ENCODE data around the gene DIPK1A. TPM values are rescaled to one million over a fixed set of nuclear protein-coding genes. Genes with fewer than 3 reads are reported as not detected.

Gene DIPK1A
- total RNA-seq, 1 experiment from 2014 or later, result 3.8 TPM

DNA sequence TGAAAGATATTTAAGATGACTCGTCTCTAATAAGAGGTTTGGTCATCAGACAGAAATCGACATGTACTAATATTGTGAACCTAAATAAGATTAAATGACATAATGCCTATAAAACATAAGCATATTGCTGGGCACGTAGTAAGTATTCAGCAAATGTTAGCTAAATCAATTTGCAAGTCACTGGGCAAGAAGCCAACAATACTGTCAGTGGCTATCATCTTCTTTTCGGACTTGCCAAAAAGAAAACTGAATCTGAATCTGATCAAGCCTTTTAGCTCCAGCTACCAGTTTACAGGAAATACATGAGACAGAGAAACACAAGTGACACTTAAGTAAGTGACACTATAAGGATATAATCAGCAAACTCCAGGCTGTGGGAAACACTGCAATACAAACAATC lies 83.5 kb downstream of the DIPK1A start:
- no peak overlapping the region for H3K4me2 ChIP-seq (ENCODE audit: insufficient read depth, insufficient read length, low read length)
- H3K79me2 ChIP-seq (ENCODE audit: insufficient read depth, low read length), result no peaks in the 10 kb centered on the region
- H2AK5ac ChIP-seq (ENCODE audit: insufficient read length, low read length), result no peak overlapping the region
- no peak overlapping the region for H3K4me3 Mint-ChIP-seq
- DNase-seq, result no peak
- no peak overlapping the region for H3K56ac ChIP-seq (ENCODE audit: insufficient read length, low read depth, low read length)
- H3T11ph ChIP-seq (ENCODE audit: low read length), result no peak overlapping the region
- H4K8ac ChIP-seq (replicated peaks; ENCODE audit: insufficient read length, low read depth, low read length), result no peak overlapping the region
- no peak overlapping the region for H2BK120ac ChIP-seq (ENCODE audit: low read depth, low read length, poor library complexity, severe bottlenecking)
- no peaks in the 10 kb centered on the region for H3K27me3 ChIP-seq (ENCODE audit: insufficient read depth, low read length)
- H2BK20ac ChIP-seq (ENCODE audit: low read depth, low read length, poor library complexity, severe bottlenecking), result no peak overlapping the region
- TF ChIP-seq, protein P1, sequence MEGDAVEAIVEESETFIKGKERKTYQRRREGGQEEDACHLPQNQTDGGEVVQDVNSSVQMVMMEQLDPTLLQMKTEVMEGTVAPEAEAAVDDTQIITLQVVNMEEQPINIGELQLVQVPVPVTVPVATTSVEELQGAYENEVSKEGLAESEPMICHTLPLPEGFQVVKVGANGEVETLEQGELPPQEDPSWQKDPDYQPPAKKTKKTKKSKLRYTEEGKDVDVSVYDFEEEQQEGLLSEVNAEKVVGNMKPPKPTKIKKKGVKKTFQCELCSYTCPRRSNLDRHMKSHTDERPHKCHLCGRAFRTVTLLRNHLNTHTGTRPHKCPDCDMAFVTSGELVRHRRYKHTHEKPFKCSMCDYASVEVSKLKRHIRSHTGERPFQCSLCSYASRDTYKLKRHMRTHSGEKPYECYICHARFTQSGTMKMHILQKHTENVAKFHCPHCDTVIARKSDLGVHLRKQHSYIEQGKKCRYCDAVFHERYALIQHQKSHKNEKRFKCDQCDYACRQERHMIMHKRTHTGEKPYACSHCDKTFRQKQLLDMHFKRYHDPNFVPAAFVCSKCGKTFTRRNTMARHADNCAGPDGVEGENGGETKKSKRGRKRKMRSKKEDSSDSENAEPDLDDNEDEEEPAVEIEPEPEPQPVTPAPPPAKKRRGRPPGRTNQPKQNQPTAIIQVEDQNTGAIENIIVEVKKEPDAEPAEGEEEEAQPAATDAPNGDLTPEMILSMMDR (conservative IDR thresholded peaks at IDR 0.05), result no peak
- H3K4me1 Mint-ChIP-seq, result peaks cover 11 to 12% of the 10 kb centered on the region in 2 experiments
- no peaks in the 10 kb centered on the region; a peak in 1 of 7 replicates for H3K36me3 Mint-ChIP-seq (ENCODE audit: insufficient read depth in 1 of 3, low read depth in 3 of 3)
- no peak overlapping the region for H3K9ac ChIP-seq (ENCODE audit: extremely low read depth, insufficient read length, low read length)
- no peak overlapping the region for H3K18ac ChIP-seq (ENCODE audit: insufficient read length, low read depth, low read length)
- no peak overlapping the region for H2BK12ac ChIP-seq (ENCODE audit: insufficient read length, low read depth, low read length)
- no peak overlapping the region for H3K4ac ChIP-seq (ENCODE audit: low read depth, low read length)
- H3K27me3 Mint-ChIP-seq (ENCODE audit: low read depth), result no peaks in the 10 kb centered on the region
- no peaks in the 10 kb centered on the region for H3K9me3 ChIP-seq (ENCODE audit: control insufficient read depth, low read depth, low read length)
- no peak overlapping the region for H4K5ac ChIP-seq (ENCODE audit: insufficient read length, low read depth, low read length)
- no peak overlapping the region for H4K91ac ChIP-seq (ENCODE audit: insufficient read length, low read depth, low read length)
- H3K27ac Mint-ChIP-seq, result no peak overlapping the region
- H3K27ac ChIP-seq (ENCODE audit: insufficient read length, low read depth, low read length), result no peak overlapping the region
- H3K23ac ChIP-seq (ENCODE audit: insufficient read length, low read depth, low read length), result no peak overlapping the region
- H3K9me3 Mint-ChIP-seq, result peaks cover 3 to 4% of the 10 kb centered on the region in 2 experiments; a peak in 1 of 5 replicates
- no peaks in the 10 kb centered on the region for H3K23me2 ChIP-seq (ENCODE audit: insufficient read length, low read depth, low read length, poor library complexity, severe bottlenecking)
- no peaks in the 10 kb centered on the region for H4K20me1 ChIP-seq (ENCODE audit: control insufficient read depth, insufficient read depth, insufficient read length)
- H2BK15ac ChIP-seq (ENCODE audit: low read depth, low read length), result no peak overlapping the region
- H3K4me1 ChIP-seq (ENCODE audit: insufficient read depth, low read length), result no peaks in the 10 kb centered on the region
- WGBS (ENCODE audit: extremely low coverage, insufficient read length, low lambda C conversion rate), result no CpG with 5 or more reads among the region's 4 CpGs
- H3K14ac ChIP-seq (ENCODE audit: insufficient read depth, low read length), result no peak overlapping the region
- no peak overlapping the region for H2AFZ ChIP-seq (ENCODE audit: low read length)
- H3K79me1 ChIP-seq (ENCODE audit: insufficient read depth, low read depth, low read length, poor library complexity, severe bottlenecking), result no peaks in the 10 kb centered on the region
- H2BK5ac ChIP-seq (ENCODE audit: insufficient read length, low read length), result no peak overlapping the region

All from H9 (cell line).